NCI-H345 treated with DMSO at 0.1 percent for 48 hours (cell line): ENCODE data around the gene EGFL7.
A peak's percentile ranks its signal among the peaks of the same experiment; 100 is the strongest.
"Not testable (repeated sequence)": the region's sequence is repeated elsewhere in the genome, so short reads cannot be mapped to it uniquely, and the experiment has no call there.

Experiments
- DNase-seq: peaks from one replicate; lab custom pipeline; 2025; ENCODE audit not compliant: unreplicated experiment; lab: John Stamatoyannopoulos, UW

The EGFL7 gene

GRCh38 chr9:136696502-136696901 lies 33.8 kb downstream of the EGFL7 start:
- DNase-seq = no peak

GRCh38 chr9:136697146-136697820 lies 34.6 kb downstream of the EGFL7 start:
- DNase-seq = no peak

DNA sequence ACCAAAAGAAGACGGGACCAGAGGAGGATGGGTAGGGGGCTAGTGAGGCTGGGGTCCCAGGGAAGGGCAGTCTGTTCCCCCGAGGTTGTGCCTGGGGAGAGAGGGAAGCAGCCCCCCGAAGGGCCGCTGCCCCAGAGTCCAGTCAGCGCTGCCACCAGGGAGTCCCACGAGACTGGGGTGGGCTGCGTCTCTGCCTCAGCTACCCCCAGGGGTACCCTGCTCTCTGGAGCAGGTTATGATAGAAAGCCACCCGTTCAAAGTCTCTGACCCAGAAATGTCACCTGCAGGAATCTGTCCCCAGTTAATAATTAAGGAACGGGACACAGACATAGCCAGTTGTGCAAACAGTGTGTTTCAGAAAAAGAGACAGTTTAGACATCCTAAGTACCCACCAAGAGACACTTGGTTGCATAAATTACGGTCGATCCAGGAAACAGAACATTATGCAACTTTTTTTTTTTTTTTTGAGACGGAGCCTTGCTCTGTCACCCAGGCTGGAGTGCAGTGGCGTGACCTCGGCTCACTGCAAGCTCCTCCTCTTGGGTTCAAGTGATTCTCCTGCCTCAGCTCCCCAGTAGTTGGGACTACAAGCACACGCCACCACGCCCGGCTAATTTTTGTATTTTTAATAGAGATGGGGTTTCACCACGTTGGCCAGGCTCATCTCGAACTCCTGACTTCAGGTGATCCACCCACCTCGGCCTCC lies 35.3 kb downstream of the EGFL7 start:
- no peak for DNase-seq

DNA sequence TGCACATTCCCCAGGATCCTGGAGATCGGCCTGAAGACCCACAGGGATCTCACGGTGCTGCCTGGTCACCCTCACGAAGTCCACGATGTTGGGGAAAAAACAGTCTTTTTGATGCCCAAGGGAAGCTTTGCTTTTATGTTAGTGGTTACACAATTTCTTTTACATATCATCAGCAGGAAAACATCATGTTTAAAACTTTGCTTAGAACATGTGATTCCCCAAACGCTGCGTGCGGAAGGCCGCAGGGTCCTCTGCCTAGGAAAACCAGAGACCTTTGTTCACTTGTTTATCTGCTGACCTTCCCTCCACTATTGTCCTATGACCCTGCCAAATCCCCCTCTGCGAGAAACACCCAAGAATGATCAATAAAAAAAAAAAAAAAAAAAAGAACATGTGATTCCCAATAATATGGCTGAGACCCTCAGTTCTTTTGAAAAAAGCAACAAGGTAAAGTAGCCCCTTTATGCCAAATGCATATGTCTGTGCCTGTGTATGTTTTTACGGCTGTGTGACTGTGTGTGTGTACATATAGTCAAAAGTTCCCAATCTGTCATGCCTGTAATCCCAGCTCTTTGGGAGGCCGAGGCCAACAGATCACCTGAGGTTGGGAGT lies 36.0 kb downstream of the EGFL7 start:
- DNase-seq = no peak

DNA sequence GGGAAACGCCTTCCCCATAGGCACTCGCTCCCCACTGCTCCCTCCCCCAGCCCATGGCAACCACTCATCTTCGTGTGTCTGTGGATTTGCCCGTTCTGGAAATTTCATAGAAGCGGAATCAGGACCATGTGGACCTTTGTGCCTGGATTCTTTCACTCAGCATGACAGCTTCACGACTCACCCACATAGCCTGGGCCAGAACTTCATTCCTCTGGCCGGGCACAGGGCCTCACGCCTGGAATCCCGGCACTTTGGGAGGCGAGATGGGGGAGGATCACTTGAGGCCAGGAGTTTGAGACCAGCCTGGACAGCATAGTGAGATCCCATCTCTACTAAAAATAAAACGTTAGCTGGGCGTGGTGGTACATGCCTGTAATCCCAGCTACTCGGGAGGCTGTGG lies 37.6 kb downstream of the EGFL7 start:
- no peak for DNase-seq

GRCh38 chr9:136700959-136701667 lies 38.4 kb downstream of the EGFL7 start:
- DNase-seq = no peak

GRCh38 chr9:136701668-136702053 lies 38.9 kb downstream of the EGFL7 start:
- no peak for DNase-seq

- DNase-seq = no peak
These were observed 40.7 kb downstream of the EGFL7 start for GRCh38 chr9:136703276-136703860.

GRCh38 chr9:136704741-136705140 lies 42.0 kb downstream of the EGFL7 start:
- not testable (repeated sequence) for DNase-seq

GRCh38 chr9:136705564-136705963 lies 42.8 kb downstream of the EGFL7 start:
- DNase-seq = no peak

- no peak for DNase-seq
These were observed 44.3 kb downstream of the EGFL7 start for GRCh38 chr9:136707011-136707410.

GRCh38 chr9:136707849-136708517 lies 45.3 kb downstream of the EGFL7 start:
- DNase-seq = no peak

DNA sequence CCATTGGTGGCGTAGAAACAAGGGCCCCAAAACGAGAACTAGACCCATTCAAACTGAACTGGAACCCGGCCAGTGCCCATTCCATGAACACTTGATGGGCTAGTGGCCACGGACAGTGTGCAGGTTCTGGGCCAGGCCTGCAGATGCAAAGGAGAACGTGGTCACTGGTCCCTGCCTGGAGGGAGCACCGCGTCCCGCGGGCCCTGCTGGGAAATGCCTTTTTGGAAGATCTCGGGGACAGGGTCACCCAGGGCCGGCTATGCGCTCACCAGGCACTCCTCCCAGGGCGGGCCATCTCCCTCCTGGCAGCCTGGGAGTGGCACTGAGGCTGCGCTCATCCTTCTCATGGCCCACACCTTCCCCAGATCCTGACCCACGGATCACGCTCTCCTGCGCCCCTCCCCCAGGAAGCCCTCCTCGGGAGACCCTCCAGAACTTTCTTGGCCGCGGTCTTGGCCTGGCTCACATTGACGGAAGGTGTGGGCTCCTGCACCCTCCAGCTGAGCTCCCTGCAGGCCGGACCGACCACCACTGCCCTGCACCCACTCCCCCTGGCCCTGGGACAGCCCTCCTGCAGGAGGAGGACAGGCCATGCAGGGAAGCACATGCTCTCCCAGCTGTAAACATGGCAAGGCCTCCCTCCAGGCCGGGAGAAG lies 46.9 kb downstream of the EGFL7 start:
- DNase-seq = no peak

- DNase-seq = no peak
These were observed 47.8 kb downstream of the EGFL7 start for GRCh38 chr9:136710543-136710942.

GRCh38 chr9:136711219-136711648 lies 48.5 kb downstream of the EGFL7 start:
- DNase-seq = not testable (repeated sequence)

- DNase-seq = peak; percentile 39
These were observed 49.3 kb downstream of the EGFL7 start, which contains the start of gene DIPK1B for GRCh38 chr9:136711751-136712689. Gene DIPK1B, plus strand, starts transcription at chr9:136712572. Its CDS starts 94 bp downstream, at chr9:136712666.

DNA sequence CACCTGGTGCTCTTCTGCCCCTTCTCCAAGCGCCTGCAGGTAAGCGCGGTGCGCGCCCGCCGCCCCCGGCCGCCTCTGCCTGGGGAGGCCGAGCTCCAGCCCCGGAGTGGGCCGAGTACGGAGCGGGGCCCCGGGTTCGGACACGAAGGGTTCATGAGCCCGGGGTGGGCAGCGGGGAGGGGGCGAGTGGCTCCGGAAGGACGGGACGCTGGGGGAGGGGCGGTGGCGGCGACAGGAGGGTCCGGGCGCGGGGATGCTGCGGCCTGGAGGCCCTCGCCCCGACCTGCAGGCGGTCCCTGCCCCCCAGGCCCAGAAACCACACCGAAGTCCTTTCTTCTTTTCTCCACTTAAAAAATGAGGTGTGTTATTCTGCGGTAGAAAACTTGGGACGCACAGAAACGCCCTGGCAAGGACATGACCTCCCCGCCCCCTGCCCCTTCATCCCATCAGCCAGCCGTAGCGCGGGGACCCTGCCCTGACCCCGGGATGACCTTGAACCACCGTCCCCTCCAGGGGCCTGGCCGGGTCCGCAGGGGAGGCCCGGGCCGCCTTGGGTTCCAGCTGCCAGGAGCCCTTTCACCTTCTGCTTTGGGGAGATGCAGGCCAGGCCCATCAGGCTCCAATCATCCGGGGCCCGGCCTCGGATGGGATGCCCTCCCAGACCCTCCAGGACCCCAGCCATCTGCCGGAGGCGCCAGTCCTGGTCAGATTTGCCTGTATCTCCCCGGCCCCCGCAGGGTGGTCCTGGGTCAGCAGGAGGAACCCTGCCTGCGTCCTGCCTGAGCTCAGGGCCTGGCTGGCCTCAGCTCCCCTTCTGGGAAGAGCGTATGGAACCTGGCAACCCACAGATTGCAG lies 50.2 kb downstream of the EGFL7 start:
- DNase-seq = no peak

DNA sequence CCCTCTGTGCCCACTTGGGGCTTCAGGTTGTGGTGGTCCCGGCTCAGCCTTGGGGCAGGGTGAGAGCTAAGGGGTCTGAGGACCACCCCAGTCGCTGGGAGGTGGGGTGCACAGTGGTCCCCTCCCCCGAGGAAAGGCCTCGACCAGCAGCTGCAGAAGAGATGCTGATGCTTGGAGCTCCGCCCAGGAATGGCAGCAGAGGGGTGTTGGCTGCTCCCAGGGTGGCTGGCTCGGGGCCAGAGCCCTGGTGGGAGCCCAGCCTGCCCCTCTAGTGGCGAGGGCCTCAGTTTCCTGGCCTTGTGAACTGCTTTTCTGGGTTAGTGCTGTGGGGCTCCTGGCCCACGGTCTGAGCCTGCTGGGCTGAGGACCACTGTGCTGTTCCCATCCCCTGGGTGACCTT lies 50.8 kb downstream of the EGFL7 start:
- peak; percentile 40 for DNase-seq
